DND-41 (cell line): ENCODE data around the gene TOMM6.
A peak's percentile ranks its signal among the peaks of the same experiment; 100 is the strongest.

ENCODE experiments used
- ATAC-seq: fragments of 200-7000 bp; cut with Tn5 transposase; 3 replicates; pipeline ENCODE4 v1.9.1; 2021; ENCODE audit warnings: low read depth; ENCODE audit not compliant: insufficient read depth
- DNase-seq: peaks from one replicate; pipeline ENCODE4 v3.0.0-alpha.2; 2020
- H2AFZ ChIP-seq: 2 replicates; pipeline ENCODE4 v1.6.0; 2012; ENCODE audit warnings: low read depth, low read length
- H3K27ac ChIP-seq: 2 replicates; pipeline ENCODE4 v1.5.1; 2012; ENCODE audit warnings: low read length, inconsistent platforms
- H3K27me3 ChIP-seq: fragments of 200-600 bp; sonication (generic); 2 replicates; pipeline ENCODE4 v1.6.0; 2012; ENCODE audit warnings: low read length, mild to moderate bottlenecking, inconsistent platforms; ENCODE audit not compliant: insufficient read depth, poor library complexity
- H3K36me3 ChIP-seq: 2 replicates; pipeline ENCODE4 v1.5.1; 2012; ENCODE audit warnings: low read length, inconsistent platforms; ENCODE audit not compliant: insufficient read depth
- H3K4me1 ChIP-seq: 2 replicates; pipeline ENCODE4 v1.5.1; 2012; ENCODE audit warnings: mild to moderate bottlenecking, low read length; ENCODE audit not compliant: insufficient read depth
- H3K4me2 ChIP-seq: 2 replicates; pipeline ENCODE4 v1.6.0; 2012; ENCODE audit warnings: mild to moderate bottlenecking, moderate library complexity, low read length, inconsistent platforms; ENCODE audit not compliant: insufficient read depth
- H3K4me3 ChIP-seq, 2 experiments: fragments of 200-600 bp in 1 of 2; shearing (Covaris generic) in 1 of 2; 2 replicates each; pipeline ENCODE4 v1.5.1; 2012 to 2016; ENCODE audit warnings: inconsistent platforms in 2 of 2, low read length in 2 of 2, mild to moderate bottlenecking in 2 of 2, low read depth in 1 of 2, moderate library complexity in 1 of 2
- H3K79me2 ChIP-seq: 2 replicates; pipeline ENCODE4 v1.6.0; 2012; ENCODE audit warnings: low read length, inconsistent platforms; ENCODE audit not compliant: insufficient read depth
- H3K9ac ChIP-seq: 2 replicates; pipeline ENCODE4 v1.6.0; 2012; ENCODE audit warnings: low read depth, mild to moderate bottlenecking, inconsistent platforms, low read length, moderate library complexity
- H3K9me3 ChIP-seq: 2 replicates; pipeline ENCODE4 v1.5.1; 2012; ENCODE audit warnings: low read length, moderate library complexity, mild to moderate bottlenecking, inconsistent platforms; ENCODE audit not compliant: insufficient read depth, severe bottlenecking
- H4K20me1 ChIP-seq: 2 replicates; pipeline ENCODE4 v1.6.0; 2012; ENCODE audit warnings: low read length; ENCODE audit not compliant: insufficient read depth
- CTCF ChIP-seq: IDR thresholded peaks from 2 replicates; pipeline ENCODE4 v1.5.1; 2012; ENCODE audit warnings: borderline replicate concordance, low read length, moderate library complexity, mild to moderate bottlenecking; ENCODE audit not compliant: poor library complexity, severe bottlenecking; ENCODE audit errors: extremely low read depth
- EZH2 ChIP-seq: IDR thresholded peaks from 3 replicates; pipeline ENCODE4 v1.6.1; 2012; ENCODE audit warnings: borderline replicate concordance, low read depth, mild to moderate bottlenecking, moderate library complexity, low read length, inconsistent platforms; ENCODE audit not compliant: severe bottlenecking

TOMM6 gene

GRCh38 chr6:41787219-41787917 is at the start of gene TOMM6:
TSS of gene TOMM6 (plus strand) at chr6:41787694. CDS start at chr6:41787698, 4 bp downstream.
- H3K4me1 ChIP-seq = peaks cover 32% of the 10 kb centered on the region
- H2AFZ ChIP-seq = peak within 1 kb of the TSS; percentile 80
- peaks cover 42% of the 10 kb centered on the region for H3K79me2 ChIP-seq
- peaks cover 8% of the 10 kb centered on the region; the same call in 1 of the 2 replicates for H4K20me1 ChIP-seq
- peak within 1 kb of the TSS; percentile 90 for H3K4me2 ChIP-seq
- ATAC-seq (peak; percentile 80), DNase-seq (peak; percentile 96)
- peak within 1 kb of the TSS; percentile 85 to 99 for H3K4me3 ChIP-seq
- H3K36me3 ChIP-seq = peaks cover 35% of the 10 kb centered on the region
- TF ChIP-seq CTCF = peak; percentile 80
- no peak for TF ChIP-seq EZH2
- H3K9me3 ChIP-seq = no peaks in the 10 kb centered on the region
- H3K27me3 ChIP-seq = no peaks in the 10 kb centered on the region
- peak within 1 kb of the TSS; percentile 79 for H3K9ac ChIP-seq
- peak within 1 kb of the TSS; percentile 90 for H3K27ac ChIP-seq

DNA sequence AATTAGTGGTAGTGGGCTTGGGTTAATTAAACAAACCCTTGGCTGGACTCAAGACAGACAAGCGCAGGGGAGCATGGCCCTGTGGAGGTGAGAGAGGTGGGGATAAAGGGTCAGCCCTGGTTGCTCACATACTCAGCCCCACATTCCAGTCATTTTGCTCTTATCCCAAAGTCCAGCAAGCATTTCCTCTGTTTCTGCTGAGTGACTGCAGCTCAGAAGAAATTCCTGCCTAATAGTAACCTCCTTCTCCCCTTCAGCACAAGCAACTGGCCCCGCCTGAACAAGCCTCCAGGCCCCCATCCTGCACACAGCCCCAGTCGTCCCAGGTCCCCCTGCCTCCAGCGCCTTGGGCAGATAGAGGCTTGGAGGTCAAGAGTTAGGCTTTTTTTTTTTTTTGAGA is 48.5 kb upstream of the TOMM6 start:
- Histone ChIP-seq H4K20me1 (no peaks in the 10 kb centered on the region), H3K9me3 (no peaks in the 10 kb centered on the region), H3K9ac (no peak overlapping the region), H3K27ac (no peak overlapping the region), H3K27me3 (no peaks in the 10 kb centered on the region), H3K4me3 (no peak overlapping the region), H2AFZ (no peak overlapping the region), H3K4me1 (peaks cover 16% of the 10 kb centered on the region), H3K4me2 (no peak overlapping the region), H3K36me3 (no peaks in the 10 kb centered on the region; the same call in 1 of the 2 replicates), H3K79me2 (no peaks in the 10 kb centered on the region)
- ATAC-seq (no peak), DNase-seq (no peak)
- TF ChIP-seq EZH2 = no peak

- H4K20me1 ChIP-seq = no peaks in the 10 kb centered on the region
Measured at GRCh38 chr6:41740366-41741162, 46.9 kb upstream of the TOMM6 start.

More at GRCh38 chr6:41740366-41741162, 46.9 kb upstream of the TOMM6 start:
- no peak overlapping the region for H3K4me2 ChIP-seq
- DNase-seq (no peak), ATAC-seq (no peak)
- no peak overlapping the region for H2AFZ ChIP-seq
- H3K27ac ChIP-seq = no peak overlapping the region
- peaks cover 7% of the 10 kb centered on the region for H3K4me1 ChIP-seq
- no peaks in the 10 kb centered on the region for H3K9me3 ChIP-seq
- no peak overlapping the region for H3K4me3 ChIP-seq
- no peaks in the 10 kb centered on the region for H3K36me3 ChIP-seq
- no peaks in the 10 kb centered on the region for H3K79me2 ChIP-seq
- no peak overlapping the region for H3K9ac ChIP-seq
- TF ChIP-seq EZH2 (no peak), CTCF (no peak)
- no peaks in the 10 kb centered on the region for H3K27me3 ChIP-seq
